Testis (tissue), 5 donors: ENCODE data around the gene ZNF319. TPM values are rescaled to one million over a fixed set of nuclear protein-coding genes. Genes with fewer than 3 reads are reported as not detected.

Experiments used
- DNase-seq: peaks from one replicate; pipeline ENCODE4 v3.0.0-alpha.2; 2019
- H3K27ac ChIP-seq, 2 donors: fragments of 200-600 bp; sonication (generic); one replicate each; pipeline ENCODE4 v1.5.1; 2019
- H3K27me3 ChIP-seq: fragments of 200-600 bp; sonication (generic); one replicate; pipeline ENCODE4 v1.5.1; 2019
- H3K36me3 ChIP-seq: fragments of 200-600 bp; sonication (generic); one replicate; pipeline ENCODE4 v1.5.1; 2017; ENCODE audit warnings: low read depth; ENCODE audit errors: missing control alignments
- H3K4me1 ChIP-seq: fragments of 200-600 bp; sonication (generic); one replicate; pipeline ENCODE4 v1.5.1; 2019
- H3K4me3 ChIP-seq, 2 donors: fragments of 200-600 bp; sonication (generic); one replicate each; pipeline ENCODE4 v1.5.1; 2017 to 2019
- H3K9me3 ChIP-seq: fragments of 200-600 bp; sonication (generic); one replicate; pipeline ENCODE4 v1.5.1; 2017
- CTCF ChIP-seq, 3 experiments: fragments of 450-650 bp in 2 of 3; fragments of 200-600 bp in 1 of 3; sonication (generic) in 1 of 3; IDR thresholded peaks; one replicate each; pipeline ENCODE4 v1.5.1; 2016 to 2019; ENCODE audit warnings: antibody characterized with exemption in 3 of 3, mild to moderate bottlenecking in 2 of 3, moderate library complexity in 1 of 3
- POLR2A ChIP-seq: fragments of 450-650 bp; IDR thresholded peaks from one replicate; pipeline ENCODE4 v1.6.1; 2017; ENCODE audit warnings: antibody characterized with exemption, mild to moderate bottlenecking, moderate library complexity
- WGBS, 2 donors: methylation state at CpG; one replicate each; pipeline ENCODE4 v1.1.5; 2018; 5-methylcytosine and 5-hydroxymethylcytosine counted together
- intact Hi-C: fragments of 100-400 bp; cut with DNase I; formaldehyde crosslinking; loops from one replicate; pipeline ENCODE4 v1.15.1; 2023; ENCODE audit warnings: low total_unique reads
- long read RNA-seq, 2 donors: transcript quantifications; one replicate each; lab custom pipeline, GENCODE V29; 2026
- polyA plus RNA-seq: library from polyadenylated mRNA; stranded (reverse); fragments of 350-450 nt; fragmentation: Illumina TruSeq; extraction: RNeasy Lipid Tissue Mini Kit (QIAGEN cat#74804); gene quantifications from one replicate; pipeline ENCODE4 v1.2.3, GENCODE V29; 2014; ENCODE audit warnings: low read depth, low replicate concordance; ENCODE audit not compliant: insufficient read depth
- total RNA-seq, 2 donors: library from RNA; depleted of rRNA; stranded (reverse); fragments of >200 nt; gene quantifications; one replicate each; pipeline ENCODE4 v1.2.3, GENCODE V29; 2016

The ZNF319 gene
- 10 to 100 TPM; 11.2 to 12.1 TPM for total RNA-seq
- polyA plus RNA-seq: 10.4 TPM
- long read RNA-seq, donor 1, full-length matches to known transcripts: 4 of 4 reads
- long read RNA-seq, donor 1, partial matches to known transcripts: 0 of 4 reads
- long read RNA-seq, donor 1, other reads (novel, unspliced or antisense): 0 of 4 reads
- long read RNA-seq, donor 2, full-length matches to known transcripts: 6 of 6 reads
- long read RNA-seq, donor 2, partial matches to known transcripts: 0 of 6 reads
- long read RNA-seq, donor 2, other reads (novel, unspliced or antisense): 0 of 6 reads

DNA sequence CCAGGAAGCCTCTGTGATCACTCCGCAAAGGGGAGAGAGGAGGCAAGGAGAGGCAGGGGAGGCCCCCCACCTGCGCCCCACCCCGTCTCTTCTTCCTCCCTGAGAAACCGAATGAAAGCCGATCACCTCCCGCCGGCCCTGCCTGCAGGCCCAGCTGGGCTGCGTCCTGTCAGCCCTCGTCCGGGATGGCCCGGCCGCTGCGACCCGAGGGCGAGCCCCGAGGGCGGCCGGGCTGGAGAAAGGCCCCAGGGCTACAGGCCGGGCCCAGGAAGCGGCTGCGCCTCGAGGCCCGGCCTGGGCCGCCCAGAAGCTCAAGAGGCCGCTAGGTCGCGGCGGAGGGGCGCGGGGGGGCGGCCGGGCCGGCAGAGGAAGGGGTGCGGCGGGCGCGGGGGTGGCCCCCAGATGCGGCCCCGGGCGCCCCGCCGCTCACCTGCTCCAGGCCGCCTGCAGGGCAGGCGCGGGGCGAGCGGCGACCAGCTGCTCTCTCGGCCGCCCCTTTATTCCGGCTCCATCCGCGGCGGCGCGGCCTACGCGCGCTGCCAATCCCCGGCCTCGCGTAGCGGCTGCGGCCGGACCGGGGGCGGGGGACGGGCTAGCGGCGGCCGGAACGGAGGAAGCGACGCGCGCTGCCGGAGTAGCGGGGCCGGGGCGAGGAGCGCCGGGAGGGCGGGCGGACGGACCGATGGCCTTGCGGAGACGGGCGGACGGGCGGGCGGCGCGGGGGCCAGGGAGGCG, at the start of gene ZNF319:
ZNF319 (minus strand) TSS at position 702 of the 735 bp plus-strand sequence. CDS start 2,407 bp downstream, outside the sequence.
- 0% methylated on average over 58 of the region's 95 CpGs; no CpG with 5 or more reads in 1 of the 2 donors for WGBS, 2 donors
- Histone ChIP-seq H3K9me3 (no peaks in the 10 kb centered on the region), H3K4me3 (peak within 1 kb of the TSS; percentile 68 to 73), H3K27ac (peak within 1 kb of the TSS; percentile 76 to 87), H3K27me3 (no peaks in the 10 kb centered on the region), H3K36me3 (no peaks in the 10 kb centered on the region), H3K4me1 (peaks cover 18% of the 10 kb centered on the region)
- TF ChIP-seq CTCF (IDR thresholded peaks at IDR 0.05): no peak
- no peak for TF ChIP-seq POLR2A
- intact Hi-C loops: loop anchor here (5.0 to 10.0 kb wide), 2 partner anchors 93 to 245 kb away; no protein-coding TSS in a partner anchor
- no peak for DNase-seq

- Histone ChIP-seq H3K36me3 (no peaks in the 10 kb centered on the region), H3K27me3 (no peaks in the 10 kb centered on the region), H3K9me3 (no peaks in the 10 kb centered on the region), H3K4me3 (no peak overlapping the region), H3K4me1 (peaks cover 22% of the 10 kb centered on the region), H3K27ac (no peak overlapping the region)
- intact Hi-C loops: no loop called here
- no peak for DNase-seq
- TF ChIP-seq POLR2A (no peak), CTCF (IDR thresholded peaks at IDR 0.05) (no peak)
- 84 to 90% methylated on average over 13 to 17 of the region's 17 CpGs for WGBS, 2 donors
Measured at GRCh38 chr16:58049232-58050185, 49.0 kb upstream of the ZNF319 start.

- WGBS, 2 donors: 83 to 95% methylated on average over 7 to 13 of the region's 13 CpGs
- Histone ChIP-seq H3K9me3 (no peaks in the 10 kb centered on the region), H3K4me1 (peaks cover 28% of the 10 kb centered on the region), H3K36me3 (no peaks in the 10 kb centered on the region), H3K4me3 (no peak overlapping the region), H3K27ac (no peak overlapping the region), H3K27me3 (no peaks in the 10 kb centered on the region)
- DNase-seq: no peak
- intact Hi-C loops: no loop called here
- TF ChIP-seq CTCF (IDR thresholded peaks at IDR 0.05) (no peak), POLR2A (no peak)
Measured at GRCh38 chr16:58048494-58049231, 48.2 kb upstream of the ZNF319 start.
